ENCODE results near the gene GRIK2.
"Not testable (repeated sequence)": the region's sequence is repeated elsewhere in the genome, so short reads cannot be mapped to it uniquely, and the experiment has no call there.

GRIK2 gene

GRCh38 chr6:101393251-101393828, at the start of gene GRIK2:
Gene GRIK2 (plus strand): TSS chr6:101393708.
- no peak for DNase-seq

- DNase-seq, result no peak
These were observed 48.6 kb upstream of the GRIK2 start for GRCh38 chr6:101344885-101345284.

GRCh38 chr6:101348816-101349215, 44.7 kb upstream of the GRIK2 start:
- DNase-seq, result no peak

- DNase-seq, result not testable (repeated sequence)
These were observed 42.9 kb upstream of the GRIK2 start for GRCh38 chr6:101350631-101351030.

- DNase-seq, result no peak
These were observed 42.3 kb upstream of the GRIK2 start for GRCh38 chr6:101351173-101351572.

- no peak for DNase-seq
These were observed 41.2 kb upstream of the GRIK2 start for GRCh38 chr6:101352316-101352715.

GRCh38 chr6:101365181-101365580, 28.3 kb upstream of the GRIK2 start:
- DNase-seq, result no peak

- no peak for DNase-seq
These were observed 13.6 kb upstream of the GRIK2 start for GRCh38 chr6:101379926-101380325.

GRCh38 chr6:101380897-101381630, 12.4 kb upstream of the GRIK2 start:
- DNase-seq, result no peak

GRCh38 chr6:101383747-101384146, 9.8 kb upstream of the GRIK2 start:
- not testable (repeated sequence) for DNase-seq

GRCh38 chr6:101386982-101387381, 6.5 kb upstream of the GRIK2 start:
- no peak for DNase-seq

GRCh38 chr6:101391772-101392585, 1.5 kb upstream of the GRIK2 start:
- DNase-seq, result no peak

GRCh38 chr6:101392586-101393230, 800 bp upstream of the GRIK2 start:
- DNase-seq, result no peak

GRCh38 chr6:101393829-101394251, 332 bp downstream of the GRIK2 start:
- DNase-seq, result no peak

GRCh38 chr6:101394936-101395335, 1.4 kb downstream of the GRIK2 start:
- DNase-seq, result no peak

GRCh38 chr6:101395345-101395744, 1.8 kb downstream of the GRIK2 start:
- no peak for DNase-seq

- no peak for DNase-seq
These were observed 3.2 kb downstream of the GRIK2 start for GRCh38 chr6:101396548-101397173.

- DNase-seq, result no peak
These were observed 3.7 kb downstream of the GRIK2 start for GRCh38 chr6:101397199-101397598.

GRCh38 chr6:101398716-101399615, 5.5 kb downstream of the GRIK2 start:
- no peak for DNase-seq

GRCh38 chr6:101399616-101400162, 6.2 kb downstream of the GRIK2 start:
- no peak for DNase-seq
